Endothelial cell of hepatic sinusoid (primary cell): Measurements from ENCODE around the gene CAD.
"Not testable (repeated sequence)": the region's sequence is repeated elsewhere in the genome, so short reads cannot be mapped to it uniquely, and the experiment has no call there.

ENCODE experiments used
- in situ Hi-C: cut with HindIII; loops from 2 replicates; pipeline ENCODE4 v1.10.0; 2017; ENCODE audit warnings: low sequenced_read_pairs

CAD gene

DNA sequence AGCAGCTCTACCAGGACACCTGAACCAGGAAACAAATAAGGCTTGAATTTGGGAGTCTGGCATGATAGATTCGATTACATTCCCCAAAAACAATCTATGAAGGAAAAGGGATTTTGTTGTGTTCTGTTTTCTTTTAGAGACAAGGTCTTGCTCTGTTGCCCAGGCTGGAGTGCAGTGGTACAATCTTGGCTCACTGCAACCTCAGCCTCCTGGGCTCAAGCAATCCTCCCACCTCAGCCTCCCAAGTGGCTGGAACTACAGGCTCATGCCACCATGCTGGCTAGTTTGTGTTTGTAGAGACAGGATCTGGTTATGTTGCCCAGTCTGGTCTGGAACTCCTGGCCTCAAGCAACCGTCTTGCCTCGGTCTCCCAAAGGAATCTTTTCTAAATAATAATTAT, 19.1 kb upstream of the CAD start:
- in situ Hi-C loops: not testable (repeated sequence)

DNA sequence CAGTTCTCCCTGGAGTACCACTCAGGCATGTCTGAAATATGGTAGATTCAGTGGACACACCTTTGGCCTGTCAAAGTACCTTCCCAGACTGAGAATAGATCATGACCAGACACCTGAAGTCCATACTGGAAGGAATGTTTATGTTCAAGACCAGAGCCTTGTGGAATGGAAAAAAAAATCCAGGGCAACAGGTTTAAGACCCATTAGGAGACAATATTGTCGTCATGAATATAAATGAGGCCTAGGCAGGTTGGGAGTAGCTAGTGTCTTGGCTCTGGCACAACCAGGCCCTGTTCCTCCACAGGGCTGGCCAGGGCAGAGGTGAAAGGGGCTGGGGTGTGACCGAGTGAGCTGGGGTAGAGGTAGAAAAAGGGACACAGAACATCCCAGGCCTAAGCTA, 18.5 kb upstream of the CAD start:
- in situ Hi-C loops: no loop called here

DNA sequence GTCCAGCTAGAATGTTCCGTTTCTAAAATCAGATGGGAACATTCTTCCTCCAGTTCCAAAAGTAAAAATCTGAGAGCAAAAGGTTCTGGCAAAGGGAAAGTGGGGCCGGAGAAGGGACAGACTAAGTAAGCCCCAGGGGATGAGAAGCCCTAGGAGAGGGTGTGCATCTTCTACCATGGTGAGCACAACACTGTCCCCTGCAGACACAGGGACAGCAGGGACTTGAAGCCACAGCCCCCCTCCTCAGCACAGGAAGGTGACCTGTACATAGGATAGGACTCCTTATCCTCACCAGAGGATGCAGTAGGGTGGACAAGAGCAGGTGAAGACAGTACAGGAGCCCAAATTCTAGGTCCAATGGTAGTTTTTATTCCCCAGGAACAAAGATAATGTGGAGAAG, 17.9 kb upstream of the CAD start:
- in situ Hi-C loops: no loop called here

DNA sequence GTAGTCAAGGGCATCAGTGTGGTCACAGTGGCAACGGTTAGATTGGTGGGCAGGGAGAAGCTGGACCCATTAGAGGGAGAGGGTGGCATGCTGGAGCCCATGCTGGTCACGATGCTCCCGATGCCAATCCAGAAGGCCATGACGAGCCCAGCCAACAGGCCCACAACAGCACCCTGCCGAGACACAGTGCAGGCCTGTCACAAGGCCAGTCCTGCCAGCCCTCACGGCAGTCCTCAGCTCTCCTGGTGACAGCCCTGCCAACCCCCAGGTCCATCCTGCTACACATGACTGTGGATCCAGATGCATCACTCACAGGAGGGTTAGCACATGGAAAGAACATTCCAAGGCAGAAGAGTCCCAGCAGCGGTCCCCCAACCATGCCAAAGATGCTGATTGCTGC, 15.5 kb upstream of the CAD start:
- in situ Hi-C loops: loop anchor here (5.0 kb wide), 1 partner anchor 79 kb away; the partner anchor contains the start of gene ABHD1

DNA sequence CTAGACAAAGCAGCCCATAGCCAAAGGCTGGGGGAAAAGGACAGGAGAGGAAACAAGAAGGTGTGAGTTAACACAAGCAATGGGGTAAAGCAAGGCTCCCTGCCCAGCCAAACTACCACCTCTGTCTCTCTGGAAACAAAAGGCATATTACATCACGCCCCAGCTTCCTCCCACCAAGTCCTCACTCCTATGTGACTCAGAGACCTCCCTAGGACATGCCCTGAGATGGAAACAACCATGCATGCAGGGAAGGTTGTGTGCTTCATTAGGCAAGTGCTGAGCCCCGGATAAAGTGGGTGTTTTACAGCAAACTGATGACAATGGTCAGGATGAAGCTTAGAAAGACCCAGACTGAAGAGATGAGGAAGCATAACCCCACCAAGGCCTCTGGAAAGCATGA, 14.3 kb upstream of the CAD start:
- in situ Hi-C loops: loop anchor here (5.0 kb wide), 1 partner anchor 81 kb away; the partner anchor contains the start of gene ABHD1

DNA sequence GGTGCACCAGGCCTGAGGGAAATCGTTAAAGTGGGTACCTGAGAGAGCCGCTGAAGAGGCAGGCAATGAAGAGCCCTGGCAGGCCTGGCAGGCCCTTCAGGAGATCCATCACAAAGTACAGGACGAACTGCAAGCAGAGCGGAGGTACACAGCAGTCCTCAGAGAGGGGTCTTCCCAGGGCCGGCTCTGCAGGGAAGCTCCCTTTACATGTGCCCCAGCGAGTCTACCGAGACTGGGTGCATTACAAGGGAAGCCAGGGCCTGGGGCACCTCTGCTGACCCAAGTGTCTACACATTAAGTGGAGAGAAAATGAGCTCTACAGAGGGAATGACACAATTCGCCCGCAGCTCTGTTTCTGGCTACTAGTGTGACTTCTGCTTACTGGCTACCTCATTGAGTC, 13.4 kb upstream of the CAD start:
- in situ Hi-C loops: loop anchor here (5.0 kb wide), 1 partner anchor 81 kb away; the partner anchor contains the start of gene ABHD1

DNA sequence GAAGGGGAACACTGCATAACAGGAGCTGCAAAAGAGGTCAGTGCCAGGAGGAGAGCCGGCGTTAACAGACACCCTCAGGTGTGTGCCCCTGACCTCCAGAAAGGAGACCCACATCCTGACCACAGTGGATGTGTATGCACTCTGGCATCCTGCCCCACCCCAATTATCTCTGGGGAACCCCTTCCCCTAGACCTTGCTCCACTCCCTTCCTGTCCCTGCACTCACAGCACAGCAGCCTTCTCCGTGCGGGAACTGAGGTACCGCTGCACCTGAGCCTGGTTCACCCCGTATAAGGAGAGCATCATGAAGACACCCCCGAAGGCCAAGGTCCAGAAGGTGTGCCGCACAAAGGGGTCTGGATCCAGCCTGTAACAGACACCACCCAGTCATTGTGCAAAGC, 12.6 kb upstream of the CAD start:
- in situ Hi-C loops: loop anchor here (5.0 kb wide), 1 partner anchor 82 kb away; the partner anchor contains the start of gene ABHD1

DNA sequence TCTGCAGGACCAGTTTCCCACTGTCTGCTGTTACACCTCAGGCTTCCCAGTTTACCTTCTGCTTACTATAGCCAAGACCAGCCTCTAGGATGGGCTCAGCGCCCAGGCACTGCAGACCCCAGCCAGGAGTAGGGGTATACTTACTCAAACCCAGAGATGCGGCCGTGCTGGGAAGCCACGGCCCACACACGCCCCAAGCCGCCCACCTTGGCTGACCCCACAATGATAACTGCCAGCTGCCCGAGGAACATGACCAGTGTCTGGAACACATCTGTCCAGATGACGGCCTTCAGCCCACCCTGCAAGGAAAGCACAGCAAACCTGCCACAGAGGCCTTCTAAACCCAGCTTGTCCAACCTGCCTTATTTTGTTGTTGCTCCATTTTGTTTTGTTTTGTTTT, 12.0 kb upstream of the CAD start:
- in situ Hi-C loops: no loop called here

DNA sequence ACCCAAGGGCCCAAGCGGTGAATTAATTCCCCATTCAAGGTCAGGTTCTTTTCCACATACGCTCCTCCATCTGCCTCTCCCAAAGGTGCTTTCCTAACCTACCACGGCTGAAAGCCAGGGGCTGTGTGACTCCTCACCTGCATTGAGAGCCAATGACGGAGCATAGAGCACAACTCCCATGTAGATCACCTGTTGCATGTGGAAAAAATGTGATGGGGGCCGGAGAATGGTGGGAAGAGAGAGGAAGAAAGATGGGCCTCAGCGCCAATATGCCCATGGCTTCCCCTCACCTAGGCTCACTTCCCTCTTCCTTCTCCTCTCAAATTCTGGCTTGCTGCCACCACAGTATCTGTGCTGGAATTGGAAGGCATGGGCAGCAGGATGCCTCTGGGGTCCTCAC, 10.8 kb upstream of the CAD start:
- in situ Hi-C loops: no loop called here

DNA sequence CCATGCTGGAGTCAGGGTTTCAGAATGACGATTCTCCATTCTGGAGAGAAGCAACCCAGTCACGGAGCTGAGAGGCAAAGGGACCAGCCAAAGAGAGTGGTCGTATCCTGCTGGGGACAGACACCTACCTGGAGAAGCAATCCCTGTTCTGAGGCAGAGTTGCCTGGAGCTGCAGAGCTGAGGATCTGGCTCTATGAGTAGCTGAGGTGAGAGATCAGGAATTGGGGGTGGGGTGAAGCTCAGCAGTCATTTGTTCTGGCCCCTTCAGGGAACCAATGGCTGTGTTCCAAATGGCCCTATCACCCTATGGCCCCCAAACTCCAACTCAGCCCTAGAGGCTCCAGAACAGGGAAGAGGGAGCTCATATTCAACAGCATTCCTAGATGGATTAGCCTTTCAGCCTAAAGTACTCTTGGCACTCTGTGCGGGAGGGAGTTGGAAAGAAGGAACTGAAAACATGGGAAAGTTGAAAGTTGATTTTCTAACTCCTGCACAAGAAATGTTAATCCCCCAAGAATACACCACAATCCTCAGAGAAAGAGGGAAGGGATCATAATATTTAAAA, 8.6 kb upstream of the CAD start:
- in situ Hi-C loops: no loop called here

DNA sequence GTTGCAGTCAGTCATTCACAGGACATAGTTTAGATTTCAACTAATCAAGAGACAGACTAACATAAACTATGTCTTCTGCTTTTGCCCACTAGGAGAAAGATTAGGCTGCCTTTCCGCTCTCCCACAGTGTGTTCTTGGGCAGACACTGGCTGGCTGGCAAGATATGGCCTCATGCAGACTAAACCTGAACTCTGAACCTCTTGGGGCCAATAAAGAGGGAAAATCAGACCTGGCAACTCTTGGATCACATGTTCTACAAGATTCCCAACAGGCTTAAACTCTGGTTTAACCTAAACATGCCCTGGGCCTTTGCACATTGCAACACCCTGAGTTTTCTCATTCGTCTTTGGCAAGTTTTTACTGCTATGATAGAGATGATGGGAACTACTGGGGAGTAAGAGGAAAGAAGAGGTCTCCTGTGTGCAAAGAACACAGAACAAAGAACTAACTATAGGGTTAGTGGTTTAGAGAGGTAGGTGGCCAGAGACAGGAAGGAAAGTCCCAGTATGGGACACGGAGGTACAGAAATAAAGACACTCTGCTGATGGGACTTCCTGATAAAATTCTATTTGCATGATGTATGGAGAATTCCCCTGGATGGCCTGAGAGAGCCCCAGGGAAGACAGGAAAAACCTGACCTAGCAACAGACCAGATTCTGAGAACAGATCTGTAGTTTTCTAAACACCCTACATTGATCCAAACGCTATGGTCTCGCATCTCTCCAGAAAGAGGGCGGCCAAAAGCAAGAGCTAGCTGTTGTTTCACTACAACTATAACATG, 7.4 kb upstream of the CAD start:
- in situ Hi-C loops: no loop called here

DNA sequence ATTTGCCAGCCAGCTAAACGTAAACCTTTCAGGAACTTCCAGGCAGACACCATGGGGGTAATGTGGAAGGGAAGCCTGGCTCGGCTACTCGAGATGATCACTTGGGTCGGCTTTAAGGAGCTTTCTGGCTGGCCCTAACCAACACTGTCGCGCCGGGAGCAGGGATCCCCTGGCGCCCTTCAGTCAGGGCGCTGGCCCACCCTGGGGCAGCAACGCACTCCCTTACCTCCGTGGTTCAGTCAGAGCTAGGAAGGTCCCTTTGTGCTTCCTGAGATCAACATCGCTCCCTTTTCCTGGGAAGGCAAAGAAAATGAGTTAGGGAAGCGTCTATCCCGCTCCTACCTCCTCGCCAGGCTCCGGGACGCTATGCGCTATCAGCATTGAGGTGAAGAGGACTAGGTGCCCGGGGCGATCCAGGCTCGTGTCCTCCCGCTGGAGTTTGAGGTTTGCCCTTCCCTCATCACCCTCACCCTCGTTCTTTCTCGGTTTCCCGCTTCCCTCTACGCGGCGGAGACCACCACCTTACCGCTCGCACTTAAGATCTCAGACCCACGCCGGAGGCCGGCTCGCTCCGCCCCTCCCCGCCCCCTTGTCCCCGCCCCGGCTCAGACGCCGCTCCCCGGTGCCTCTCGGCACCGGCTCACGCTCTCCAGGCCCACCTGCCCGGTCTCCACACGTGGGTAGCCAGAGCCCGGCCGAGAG, 5.8 kb upstream of the CAD start:
- in situ Hi-C loops: no loop called here

DNA sequence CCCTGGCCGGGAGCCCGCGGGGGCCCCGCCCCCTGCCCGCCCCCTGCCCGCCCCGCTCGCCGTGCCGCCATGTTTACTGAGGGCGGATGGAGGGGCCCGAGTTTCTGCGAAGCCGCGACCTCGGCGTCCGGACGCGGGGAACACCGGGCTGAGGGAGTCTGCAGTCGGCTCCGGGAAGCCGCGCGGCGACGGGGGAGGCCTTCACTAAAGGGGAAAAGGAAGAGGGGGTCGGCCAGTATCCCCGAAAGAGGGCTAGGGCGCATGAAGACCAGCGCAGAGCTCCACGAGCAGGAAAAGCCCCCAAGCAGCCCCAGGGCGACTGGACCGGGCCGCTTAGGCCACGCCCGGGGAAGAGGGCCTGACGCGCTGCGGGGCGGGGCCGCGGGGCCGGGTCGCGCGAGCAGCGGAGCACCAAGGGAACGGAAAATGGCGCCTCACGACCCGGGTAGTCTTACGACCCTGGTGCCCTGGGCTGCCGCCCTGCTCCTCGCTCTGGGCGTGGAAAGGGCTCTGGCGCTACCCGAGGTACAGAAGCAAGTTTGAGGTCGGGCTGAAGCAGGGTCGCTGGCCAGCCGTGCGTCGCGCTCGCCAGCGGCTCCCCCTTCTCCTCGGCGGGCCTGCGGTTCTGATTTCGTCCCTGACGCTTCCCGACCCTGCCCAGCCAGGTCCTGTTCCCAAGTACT, 5.1 kb upstream of the CAD start, which contains the start of the genes ATRAID and SLC5A6:
ATRAID (plus strand) TSS at position 99 of the 683 bp plus-strand sequence; CDS start at position 427, 328 bp downstream.
SLC5A6 (minus strand) TSS at position 326 of the 683 bp plus-strand sequence. CDS start 4,618 bp downstream, outside the sequence.
- in situ Hi-C loops: no loop called here

DNA sequence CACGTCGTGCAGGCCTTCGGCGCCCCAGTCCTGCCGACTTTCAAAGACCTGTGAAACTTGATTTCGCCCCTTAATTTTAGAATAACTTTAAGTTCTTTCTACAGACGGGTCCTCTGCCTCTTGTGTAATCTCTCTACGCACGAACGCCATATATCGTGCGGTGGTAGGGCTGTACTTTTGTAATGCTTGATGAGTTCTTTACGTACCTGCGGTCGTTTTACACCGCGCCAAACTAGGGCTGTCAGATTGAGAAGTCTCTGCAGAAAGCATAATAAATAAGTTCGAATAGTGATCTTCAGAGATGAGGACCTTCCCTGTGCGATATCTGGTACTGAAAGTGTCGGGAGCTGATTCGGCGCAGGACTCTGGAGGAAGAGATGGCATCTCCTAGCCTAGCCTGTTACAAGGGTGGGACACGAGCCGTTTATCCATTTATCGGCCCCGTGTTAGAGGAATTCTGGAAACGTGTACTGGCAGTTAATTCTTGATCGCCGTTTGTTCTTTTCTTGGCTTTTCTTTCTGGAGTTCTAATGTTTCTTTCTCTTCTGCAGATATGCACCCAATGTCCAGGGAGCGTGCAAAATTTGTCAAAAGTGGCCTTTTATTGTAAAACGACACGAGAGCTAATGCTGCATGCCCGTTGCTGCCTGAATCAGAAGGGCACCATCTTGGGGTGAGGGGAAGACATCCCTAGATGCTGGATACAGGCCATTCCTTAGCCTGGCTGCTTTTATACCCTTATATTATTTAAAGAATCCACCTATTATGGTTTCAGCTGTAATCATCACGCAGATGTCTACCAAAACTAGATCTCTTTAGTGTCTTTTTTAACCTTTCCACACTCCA, 4.3 kb upstream of the CAD start:
- in situ Hi-C loops: no loop called here

DNA sequence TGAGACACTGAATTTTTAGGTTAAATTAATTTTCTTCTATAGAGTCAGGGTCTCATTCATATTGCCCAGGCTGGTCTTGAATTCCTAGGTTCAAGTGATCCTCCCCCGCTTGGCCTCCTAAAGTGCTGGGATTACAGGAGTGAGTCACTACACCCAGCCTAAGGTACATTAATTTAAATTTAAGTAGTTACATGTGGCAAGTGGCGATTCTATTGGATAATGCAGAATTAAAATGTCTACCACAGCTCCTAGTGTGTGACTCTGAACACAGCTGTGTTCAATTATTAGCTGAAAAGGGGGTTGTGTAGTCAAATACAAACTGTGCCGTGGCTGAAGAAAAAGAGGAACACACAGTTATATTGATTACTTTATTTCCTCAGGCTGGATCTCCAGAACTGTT, 2.2 kb upstream of the CAD start:
- in situ Hi-C loops: no loop called here

DNA sequence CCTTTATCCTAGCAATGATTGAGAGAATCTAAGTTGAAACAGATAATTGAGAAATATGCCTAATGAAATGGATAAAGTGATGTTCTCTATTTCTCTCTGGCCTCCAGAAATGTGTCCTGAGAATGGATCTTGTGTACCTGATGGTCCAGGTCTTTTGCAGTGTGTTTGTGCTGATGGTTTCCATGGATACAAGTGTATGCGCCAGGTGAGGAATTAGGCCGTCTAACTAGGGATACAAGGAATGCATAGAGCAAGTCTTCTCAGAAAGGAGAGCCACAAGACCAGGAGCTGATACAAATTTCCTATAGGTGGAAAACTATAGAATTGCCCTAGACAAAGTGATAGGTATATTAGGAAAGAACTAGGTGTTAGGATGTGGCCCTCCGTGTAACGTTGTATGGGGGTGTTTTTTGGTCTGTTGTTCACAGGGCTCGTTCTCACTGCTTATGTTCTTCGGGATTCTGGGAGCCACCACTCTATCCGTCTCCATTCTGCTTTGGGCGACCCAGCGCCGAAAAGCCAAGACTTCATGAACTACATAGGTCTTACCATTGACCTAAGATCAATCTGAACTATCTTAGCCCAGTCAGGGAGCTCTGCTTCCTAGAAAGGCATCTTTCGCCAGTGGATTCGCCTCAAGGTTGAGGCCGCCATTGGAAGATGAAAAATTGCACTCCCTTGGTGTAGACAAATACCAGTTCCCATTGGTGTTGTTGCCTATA, 592 bp upstream of the CAD start:
- in situ Hi-C loops: no loop called here

DNA sequence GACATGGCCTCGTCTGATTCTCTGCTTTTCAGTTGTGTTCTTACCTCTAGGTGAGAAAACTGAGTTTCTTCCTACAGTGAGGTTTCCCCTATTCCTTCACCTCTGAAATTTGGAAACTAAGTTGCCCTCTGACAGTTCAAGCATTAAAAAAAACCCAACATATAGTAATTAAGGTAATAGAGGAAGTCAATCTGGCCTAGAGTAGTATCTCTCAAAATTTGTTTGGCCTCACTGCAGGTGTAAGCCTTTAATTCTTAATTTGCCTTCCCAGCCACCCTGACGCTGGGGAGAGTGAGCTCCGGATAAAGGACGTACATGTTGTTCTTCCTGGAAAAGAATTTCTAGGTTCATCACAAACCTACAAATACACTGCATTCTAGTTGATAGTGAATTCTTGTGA, 1.4 kb downstream of the CAD start:
- in situ Hi-C loops: no loop called here

DNA sequence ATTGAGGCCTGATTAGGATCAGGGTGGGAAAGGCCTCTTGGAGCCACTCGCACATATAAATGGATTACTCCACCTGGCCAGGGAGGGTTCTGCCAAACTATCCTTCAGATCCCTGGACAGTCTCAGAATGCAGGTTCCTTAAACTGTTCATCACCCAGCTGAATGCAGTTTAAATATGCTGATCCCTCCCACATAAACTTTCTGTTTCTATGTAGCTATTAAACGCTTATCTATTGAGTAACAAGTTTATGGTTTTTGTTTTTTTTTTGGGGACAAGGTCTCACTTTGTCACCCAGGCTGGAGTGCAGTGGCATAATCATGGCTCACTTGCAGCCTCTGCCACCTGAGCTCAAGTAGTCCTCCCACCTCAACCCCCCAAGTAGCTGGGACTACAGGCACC, 1.9 kb downstream of the CAD start:
- in situ Hi-C loops: no loop called here

DNA sequence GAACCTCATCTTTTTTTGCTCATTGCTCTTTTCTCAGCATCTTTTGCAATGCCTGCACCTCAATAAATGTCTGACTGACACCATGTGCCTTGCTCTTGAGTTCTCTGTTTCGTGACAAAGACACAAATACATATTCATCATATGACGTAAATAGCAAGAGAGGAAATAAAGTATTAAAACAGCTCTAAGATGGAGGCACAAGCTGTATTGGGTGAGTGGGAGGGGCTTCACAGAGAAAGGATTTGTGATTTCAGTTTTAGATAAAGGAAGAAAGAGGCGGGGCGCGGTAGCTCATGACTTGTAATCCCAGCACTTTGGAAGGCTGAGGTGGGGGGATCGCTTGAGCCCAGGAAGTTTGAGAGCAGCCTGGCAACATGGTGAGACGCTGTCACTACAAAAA, 2.9 kb downstream of the CAD start:
- in situ Hi-C loops: no loop called here

DNA sequence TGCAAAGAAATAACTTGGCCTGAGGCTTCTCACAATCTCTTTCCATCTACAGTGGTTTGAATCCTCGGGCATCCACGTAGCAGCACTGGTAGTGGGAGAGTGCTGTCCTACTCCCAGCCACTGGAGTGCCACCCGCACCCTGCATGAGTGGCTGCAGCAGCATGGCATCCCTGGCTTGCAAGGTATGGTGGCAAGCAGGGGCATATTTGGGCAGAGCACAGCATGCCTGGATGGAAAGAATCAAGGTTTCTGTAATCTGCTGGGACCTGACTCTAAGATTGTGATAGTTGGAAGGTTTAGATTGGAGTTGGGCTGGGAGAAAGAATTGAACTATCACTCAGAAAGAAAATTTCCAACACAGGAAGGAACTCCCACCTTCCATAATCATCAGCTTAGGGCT, 4.0 kb downstream of the CAD start:
- in situ Hi-C loops: no loop called here
